GM12875 (cell line): ENCODE results near the gene DLGAP4.

ENCODE experiments used
- H3K4me3 ChIP-seq: one replicate; pipeline ENCODE4 v1.5.1; 2011; ENCODE audit warnings: low read depth, low read length, control low read depth
- TF ChIP-seq, protein P1 (sequence below): IDR thresholded peaks from 2 replicates; pipeline ENCODE4 v1.5.1; 2011; ENCODE audit warnings: low read depth, mild to moderate bottlenecking, control low read depth, inconsistent platforms, low read length, moderate library complexity, borderline replicate concordance; ENCODE audit not compliant: insufficient read depth

DLGAP4 gene

DNA sequence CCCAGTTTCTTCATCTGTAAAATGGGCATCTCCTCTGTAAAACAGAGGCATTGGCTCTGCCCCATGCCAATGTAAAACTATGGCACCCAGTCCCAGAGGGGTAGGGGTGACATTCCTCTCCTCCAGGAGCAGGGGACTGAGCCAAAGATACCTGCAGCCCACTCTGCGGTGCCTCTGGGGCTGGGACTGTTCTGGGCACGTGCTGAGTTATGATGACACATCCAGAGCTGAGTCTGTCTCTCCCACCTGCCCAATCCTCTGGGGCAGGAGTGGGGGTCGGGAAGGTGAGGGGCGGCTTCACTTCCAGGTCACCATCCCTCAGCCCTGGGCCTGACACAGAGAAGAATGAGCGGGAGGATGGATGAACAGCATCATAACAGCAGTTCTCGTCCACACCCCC, 40.0 kb upstream of the DLGAP4 start:
- TF ChIP-seq, protein P1, sequence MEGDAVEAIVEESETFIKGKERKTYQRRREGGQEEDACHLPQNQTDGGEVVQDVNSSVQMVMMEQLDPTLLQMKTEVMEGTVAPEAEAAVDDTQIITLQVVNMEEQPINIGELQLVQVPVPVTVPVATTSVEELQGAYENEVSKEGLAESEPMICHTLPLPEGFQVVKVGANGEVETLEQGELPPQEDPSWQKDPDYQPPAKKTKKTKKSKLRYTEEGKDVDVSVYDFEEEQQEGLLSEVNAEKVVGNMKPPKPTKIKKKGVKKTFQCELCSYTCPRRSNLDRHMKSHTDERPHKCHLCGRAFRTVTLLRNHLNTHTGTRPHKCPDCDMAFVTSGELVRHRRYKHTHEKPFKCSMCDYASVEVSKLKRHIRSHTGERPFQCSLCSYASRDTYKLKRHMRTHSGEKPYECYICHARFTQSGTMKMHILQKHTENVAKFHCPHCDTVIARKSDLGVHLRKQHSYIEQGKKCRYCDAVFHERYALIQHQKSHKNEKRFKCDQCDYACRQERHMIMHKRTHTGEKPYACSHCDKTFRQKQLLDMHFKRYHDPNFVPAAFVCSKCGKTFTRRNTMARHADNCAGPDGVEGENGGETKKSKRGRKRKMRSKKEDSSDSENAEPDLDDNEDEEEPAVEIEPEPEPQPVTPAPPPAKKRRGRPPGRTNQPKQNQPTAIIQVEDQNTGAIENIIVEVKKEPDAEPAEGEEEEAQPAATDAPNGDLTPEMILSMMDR, result no peak

DNA sequence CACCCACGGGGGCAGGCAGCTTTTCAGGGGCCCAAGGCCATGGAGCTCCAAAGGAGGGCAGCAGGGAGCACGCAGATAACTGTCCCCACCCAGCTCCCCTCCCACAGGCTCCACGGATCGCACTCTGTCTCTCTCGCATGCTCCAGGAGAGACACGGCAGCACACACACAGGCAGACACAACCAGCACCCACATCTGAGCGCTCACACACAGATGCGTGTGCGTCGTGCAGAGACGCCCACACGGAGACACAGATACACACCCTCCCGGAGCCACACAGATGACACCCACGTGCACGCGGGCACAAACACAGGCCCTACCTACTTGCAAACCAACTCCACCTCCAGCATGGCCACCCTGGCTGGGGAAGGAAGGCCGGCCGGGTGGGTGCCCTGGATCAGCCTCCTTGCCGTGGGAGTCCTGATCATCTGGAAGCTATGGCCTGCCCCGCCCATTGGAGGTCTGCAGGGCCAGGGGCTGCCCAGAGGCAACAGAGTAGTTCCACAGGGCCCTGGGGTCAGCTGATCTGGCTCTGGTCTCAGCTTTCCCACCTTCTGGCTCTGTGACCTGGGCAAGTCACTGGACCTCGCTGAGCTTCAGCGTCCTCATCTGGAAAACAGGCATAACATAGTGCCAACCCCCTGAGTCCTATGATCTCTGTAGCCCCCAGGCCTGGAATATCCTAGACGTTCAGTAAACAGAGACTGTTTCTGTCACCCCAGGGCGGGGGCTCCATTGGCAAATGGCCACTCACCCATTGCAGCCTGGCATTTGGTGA, 38.3 kb upstream of the DLGAP4 start:
- TF ChIP-seq, protein P1, result no peak
- H3K4me3 ChIP-seq, result no peak overlapping the region

More for the DNA sequence above, 40.0 kb upstream of the DLGAP4 start:
- no peak overlapping the region for H3K4me3 ChIP-seq

DNA sequence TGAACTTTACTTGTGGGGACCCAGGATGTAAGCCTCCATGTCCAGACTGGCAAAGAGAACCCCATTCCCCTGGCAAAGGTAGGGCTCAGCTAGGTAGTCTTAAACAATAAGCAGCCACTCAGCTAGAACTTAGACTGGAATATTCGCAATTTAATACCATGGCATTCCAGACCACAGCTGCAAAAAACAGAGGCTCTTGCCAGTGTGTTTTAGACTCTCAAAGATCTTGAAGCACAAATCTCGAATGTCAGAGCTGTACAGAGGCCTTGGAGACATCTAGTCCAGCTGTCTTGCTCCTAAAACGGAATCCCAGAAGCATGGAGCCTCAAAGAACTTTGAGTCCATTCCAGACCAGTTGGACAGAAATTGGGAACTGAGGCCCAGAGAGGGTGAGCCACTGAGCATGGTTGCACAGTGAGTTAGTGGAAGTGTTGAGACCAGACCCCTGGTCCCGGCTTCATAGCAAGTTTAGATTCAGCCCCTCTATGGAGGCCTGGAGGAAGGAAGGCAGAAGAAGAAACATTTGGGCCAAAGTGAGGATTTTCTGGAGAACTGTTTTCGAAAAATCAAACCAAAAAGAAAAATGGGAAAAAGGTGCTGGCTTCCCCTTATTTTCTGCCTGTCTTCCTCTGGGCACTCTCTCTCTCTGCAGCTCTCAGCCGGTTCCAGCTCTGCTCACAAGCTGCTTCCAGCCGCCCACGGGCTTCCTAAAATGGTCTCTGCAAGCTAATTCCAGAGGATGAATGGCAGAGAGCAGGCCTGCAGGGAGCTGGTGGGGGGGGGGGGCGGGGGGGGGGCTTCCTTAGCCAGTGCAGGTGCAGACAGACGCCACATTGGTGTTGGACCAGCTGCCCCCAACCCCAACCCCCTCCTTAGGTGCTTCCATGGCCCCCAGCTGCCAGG, 37.4 kb upstream of the DLGAP4 start:
- H3K4me3 ChIP-seq, result no peak overlapping the region
- TF ChIP-seq, protein P1, result no peak

DNA sequence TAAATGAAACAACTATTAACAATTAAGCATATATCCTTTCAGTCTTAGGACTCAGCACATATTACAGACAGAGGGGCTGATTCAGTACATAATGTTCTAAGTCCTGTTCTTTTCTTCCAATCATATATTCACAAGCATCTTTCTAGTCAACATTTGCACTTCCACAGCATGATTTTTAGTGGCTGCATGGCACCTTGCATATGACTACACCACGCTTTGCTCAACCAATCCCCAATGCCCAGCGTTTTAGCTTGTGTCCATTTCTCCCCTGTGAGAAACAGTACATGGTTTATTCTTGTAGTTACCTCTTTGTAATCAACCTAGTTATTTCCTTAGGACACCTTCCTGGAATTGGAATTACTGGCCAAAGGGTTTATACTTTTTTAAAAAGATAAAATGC, 36.6 kb upstream of the DLGAP4 start:
- no peak overlapping the region for H3K4me3 ChIP-seq
- TF ChIP-seq, protein P1, result no peak

DNA sequence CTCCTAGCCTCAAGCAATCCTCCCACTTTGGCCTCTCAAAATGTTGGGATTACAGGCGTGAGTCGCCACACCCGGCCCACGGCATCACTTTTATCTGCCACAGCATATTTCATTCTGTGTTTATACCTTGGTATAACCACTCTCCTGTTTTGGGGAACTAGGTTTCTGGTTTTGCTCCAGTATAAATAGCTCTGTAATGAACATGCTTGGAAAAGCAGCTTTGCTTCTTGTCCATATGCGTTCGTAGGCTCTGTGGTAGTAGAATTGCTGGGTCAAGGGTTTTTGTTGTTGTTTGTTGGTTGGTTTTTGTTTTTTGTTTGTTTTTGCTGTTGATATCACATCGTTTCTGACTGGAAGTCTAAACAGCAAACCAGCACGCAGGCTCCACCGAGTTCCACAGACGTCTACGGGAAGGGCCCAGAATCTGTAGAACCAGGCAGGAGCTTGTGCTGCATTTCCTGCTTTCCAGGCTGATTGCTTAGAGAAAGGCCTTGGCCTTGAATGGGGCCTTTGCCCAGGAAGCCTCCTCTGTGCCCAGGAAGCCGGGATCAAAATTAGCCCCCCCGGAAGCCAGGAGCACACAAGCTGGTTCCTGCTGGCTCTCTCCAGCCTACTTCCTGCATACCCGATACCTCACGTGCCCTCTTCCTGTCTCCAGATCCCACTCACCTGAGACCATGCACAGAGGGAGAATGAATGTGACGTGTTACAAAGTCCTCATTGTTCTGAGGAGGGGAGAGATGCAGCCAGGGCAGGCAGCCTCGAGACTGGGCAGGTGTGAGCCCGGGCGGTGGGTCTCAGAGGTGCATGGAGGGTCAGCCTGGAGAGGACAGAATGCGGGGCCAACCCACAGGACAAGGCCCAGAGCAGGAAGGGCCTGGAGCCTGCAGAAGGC, 35.1 kb upstream of the DLGAP4 start:
- TF ChIP-seq, protein P1, result no peak
- H3K4me3 ChIP-seq, result no peak overlapping the region

DNA sequence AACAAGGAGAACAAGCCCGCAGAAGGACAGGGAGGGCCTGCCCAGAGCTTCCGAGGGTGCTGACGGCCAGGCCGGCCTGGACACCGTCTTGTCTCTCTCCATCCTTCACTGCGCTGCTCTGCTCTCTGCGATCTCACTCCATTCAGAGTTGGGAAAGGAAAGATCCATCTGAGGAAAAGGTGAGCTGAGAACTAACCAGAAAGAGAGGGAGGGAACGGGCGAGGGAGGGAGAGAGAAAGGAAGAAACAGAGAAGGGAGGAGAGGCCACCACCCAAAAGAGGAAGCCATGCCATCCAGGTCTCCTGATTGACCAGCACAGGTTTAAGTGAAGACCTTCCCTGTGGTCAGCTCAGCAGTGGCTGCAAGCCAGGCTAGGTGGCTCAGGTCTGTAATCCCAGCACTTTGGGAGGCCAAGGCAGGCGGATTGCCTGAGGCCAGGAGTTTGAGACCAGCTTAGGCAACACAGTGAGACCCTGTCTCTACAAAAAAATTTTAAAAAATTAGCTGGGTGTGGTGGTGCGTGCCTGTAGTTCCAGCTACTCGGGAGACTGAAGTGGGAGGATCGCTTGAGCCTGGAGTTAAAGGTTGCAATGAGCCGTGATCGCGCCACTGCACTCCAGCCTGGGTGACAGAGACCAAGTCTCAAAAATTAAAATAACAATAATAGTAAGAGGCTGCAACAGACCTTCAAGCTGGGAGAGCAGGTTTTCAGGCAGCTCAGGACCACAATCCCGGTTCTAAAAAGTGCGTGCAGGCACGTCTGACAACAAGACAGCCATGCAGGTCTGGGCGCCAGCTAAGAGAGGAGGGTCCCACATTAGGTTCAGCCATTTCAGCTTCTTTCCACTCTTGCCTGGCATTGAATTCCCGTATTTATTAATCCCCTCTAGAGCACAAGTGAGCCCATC, 34.2 kb upstream of the DLGAP4 start:
- H3K4me3 ChIP-seq, result no peak overlapping the region
- TF ChIP-seq, protein P1, result no peak
